GM19468 (cell line): ENCODE measurements around the gene NAA38.
"Not testable (repeated sequence)": the region's sequence is repeated elsewhere in the genome, so short reads cannot be mapped to it uniquely, and the experiment has no call there.

ENCODE experiments used
- ATAC-seq: cut with Tn5 transposase; IDR thresholded peaks from one replicate; pipeline ENCODE4 v1.9.1; 2021; ENCODE audit warnings: mild to moderate bottlenecking, moderate library complexity, moderate number of reproducible peaks; ENCODE audit not compliant: unreplicated experiment; ENCODE audit errors: extremely low read depth

Gene NAA38

GRCh38 chr17:7832431-7832830, 24.9 kb downstream of the NAA38 start:
- ATAC-seq = no peak

GRCh38 chr17:7831233-7831632, 26.1 kb downstream of the NAA38 start:
- ATAC-seq = no peak

GRCh38 chr17:7830616-7831015, 26.7 kb downstream of the NAA38 start:
- ATAC-seq = no peak

GRCh38 chr17:7825206-7825990, 32.0 kb downstream of the NAA38 start:
- ATAC-seq = no peak

- no peak for ATAC-seq
Observed at GRCh38 chr17:7824021-7824924, 33.1 kb downstream of the NAA38 start.

GRCh38 chr17:7823581-7824001, 33.8 kb downstream of the NAA38 start:
- ATAC-seq = no peak

GRCh38 chr17:7822126-7822525, 35.2 kb downstream of the NAA38 start:
- ATAC-seq = no peak

GRCh38 chr17:7820231-7820630, 37.1 kb downstream of the NAA38 start:
- ATAC-seq = no peak

GRCh38 chr17:7818746-7819645, 38.4 kb downstream of the NAA38 start:
- ATAC-seq = no peak

- ATAC-seq = no peak
Observed at GRCh38 chr17:7818026-7818425, 39.3 kb downstream of the NAA38 start.

GRCh38 chr17:7817643-7817964, 39.8 kb downstream of the NAA38 start:
- no peak for ATAC-seq

GRCh38 chr17:7816926-7817642, 40.3 kb downstream of the NAA38 start:
- ATAC-seq = no peak

GRCh38 chr17:7814969-7815368, 42.4 kb downstream of the NAA38 start:
- no peak for ATAC-seq

- no peak for ATAC-seq
Observed at GRCh38 chr17:7811251-7811650, 46.1 kb downstream of the NAA38 start.

- ATAC-seq = not testable (repeated sequence)
Observed at GRCh38 chr17:7809791-7810343, 47.5 kb downstream of the NAA38 start.

- no peak for ATAC-seq
Observed at GRCh38 chr17:7809086-7809790, 48.1 kb downstream of the NAA38 start.

GRCh38 chr17:7807206-7807605, 50.2 kb downstream of the NAA38 start:
- no peak for ATAC-seq
